HEK293 (cell line): ENCODE data around the gene AKAP8.

Source experiments
- KLF7 ChIP-seq: fragments of 450-650 bp; formaldehyde crosslinking; IDR thresholded peaks from 2 replicates; pipeline ENCODE4 v1.5.1; 2016; ENCODE audit warnings: missing biosample characterization, missing genetic modification characterization, borderline replicate concordance
- TCF7L2 ChIP-seq: IDR thresholded peaks from 2 replicates; pipeline ENCODE4 v1.6.1; 2011; ENCODE audit warnings: low read depth, mild to moderate bottlenecking, inconsistent platforms, low read length, moderate library complexity, borderline replicate concordance
- ZBTB48 ChIP-seq: fragments of 450-650 bp; formaldehyde crosslinking; IDR thresholded peaks from 2 replicates; pipeline ENCODE4 v1.5.1; 2016; ENCODE audit warnings: missing biosample characterization, missing genetic modification characterization
- ZBTB7A ChIP-seq: fragments of 450-650 bp; formaldehyde crosslinking; IDR thresholded peaks from 2 replicates; pipeline ENCODE4 v1.5.1; 2016; ENCODE audit warnings: low read depth, missing biosample characterization, missing genetic modification characterization
- ZNF146 ChIP-seq: fragments of 450-650 bp; formaldehyde crosslinking; IDR thresholded peaks from 2 replicates; pipeline ENCODE4 v1.5.1; 2016; ENCODE audit warnings: missing biosample characterization, missing genetic modification characterization
- ZNF394 ChIP-seq: fragments of 450-650 bp; formaldehyde crosslinking; IDR thresholded peaks from 2 replicates; pipeline ENCODE4 v1.5.1; 2016; ENCODE audit warnings: missing biosample characterization, missing genetic modification characterization, mild to moderate bottlenecking, moderate library complexity, borderline replicate concordance
- ZNF510 ChIP-seq: fragments of 450-650 bp; formaldehyde crosslinking; IDR thresholded peaks from 2 replicates; pipeline ENCODE4 v1.5.1; 2018; ENCODE audit warnings: mild to moderate bottlenecking, missing genetic modification characterization, missing biosample characterization; ENCODE audit not compliant: insufficient replicate concordance
- ZNF548 ChIP-seq: fragments of 450-650 bp; formaldehyde crosslinking; IDR thresholded peaks from 2 replicates; pipeline ENCODE4 v1.5.1; 2016; ENCODE audit warnings: missing biosample characterization, missing genetic modification characterization
- TF ChIP-seq, protein P1 (sequence below): fragments of 450-650 bp; formaldehyde crosslinking; IDR thresholded peaks from 2 replicates; pipeline ENCODE4 v1.5.1; 2017; ENCODE audit warnings: missing biosample characterization, missing genetic modification characterization
- TF ChIP-seq, protein P2 (sequence below): fragments of 450-650 bp; formaldehyde crosslinking; IDR thresholded peaks from 2 replicates; pipeline ENCODE4 v1.5.1; 2016; ENCODE audit warnings: missing biosample characterization, missing genetic modification characterization
- TF ChIP-seq, protein P3 (sequence below): fragments of 450-650 bp; formaldehyde crosslinking; IDR thresholded peaks from 2 replicates; pipeline ENCODE4 v1.5.1; 2016; ENCODE audit warnings: missing biosample characterization, missing genetic modification characterization
- TF ChIP-seq, protein P4 (sequence below): fragments of 450-650 bp; formaldehyde crosslinking; IDR thresholded peaks from 2 replicates; pipeline ENCODE4 v1.5.1; 2016; ENCODE audit warnings: missing biosample characterization, missing genetic modification characterization

DNA sequence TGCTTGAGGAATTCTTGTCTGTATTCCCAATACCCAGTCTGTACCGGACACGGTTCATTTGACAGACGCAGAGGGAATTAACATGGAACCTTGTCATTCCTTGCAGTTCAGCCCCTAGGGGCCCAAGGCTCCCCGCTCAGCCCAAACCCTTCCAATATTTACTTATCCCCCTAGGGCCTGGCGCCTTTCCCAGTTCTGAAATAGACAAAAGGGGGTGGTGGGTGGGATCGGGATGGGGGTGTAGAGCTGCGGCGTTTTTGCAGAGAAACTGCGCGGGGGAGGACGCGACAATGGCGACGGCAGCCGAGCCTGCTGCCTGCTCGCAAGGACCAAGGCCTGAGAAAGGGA is 38.6 kb upstream of the AKAP8 start:
- TF ChIP-seq, protein P1, sequence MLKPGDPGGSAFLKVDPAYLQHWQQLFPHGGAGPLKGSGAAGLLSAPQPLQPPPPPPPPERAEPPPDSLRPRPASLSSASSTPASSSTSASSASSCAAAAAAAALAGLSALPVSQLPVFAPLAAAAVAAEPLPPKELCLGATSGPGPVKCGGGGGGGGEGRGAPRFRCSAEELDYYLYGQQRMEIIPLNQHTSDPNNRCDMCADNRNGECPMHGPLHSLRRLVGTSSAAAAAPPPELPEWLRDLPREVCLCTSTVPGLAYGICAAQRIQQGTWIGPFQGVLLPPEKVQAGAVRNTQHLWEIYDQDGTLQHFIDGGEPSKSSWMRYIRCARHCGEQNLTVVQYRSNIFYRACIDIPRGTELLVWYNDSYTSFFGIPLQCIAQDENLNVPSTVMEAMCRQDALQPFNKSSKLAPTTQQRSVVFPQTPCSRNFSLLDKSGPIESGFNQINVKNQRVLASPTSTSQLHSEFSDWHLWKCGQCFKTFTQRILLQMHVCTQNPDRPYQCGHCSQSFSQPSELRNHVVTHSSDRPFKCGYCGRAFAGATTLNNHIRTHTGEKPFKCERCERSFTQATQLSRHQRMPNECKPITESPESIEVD: no peak
- TF ChIP-seq ZBTB48 (tag by site-specific recombination) (no peak), ZBTB7A (no peak), TCF7L2 (no peak), KLF7 (tag by site-specific recombination) (no peak), ZNF394 (no peak), ZNF548 (tag by site-specific recombination) (no peak), ZNF146 (tag by site-specific recombination) (no peak), ZNF510 (no peak)
- TF ChIP-seq, protein P2, sequence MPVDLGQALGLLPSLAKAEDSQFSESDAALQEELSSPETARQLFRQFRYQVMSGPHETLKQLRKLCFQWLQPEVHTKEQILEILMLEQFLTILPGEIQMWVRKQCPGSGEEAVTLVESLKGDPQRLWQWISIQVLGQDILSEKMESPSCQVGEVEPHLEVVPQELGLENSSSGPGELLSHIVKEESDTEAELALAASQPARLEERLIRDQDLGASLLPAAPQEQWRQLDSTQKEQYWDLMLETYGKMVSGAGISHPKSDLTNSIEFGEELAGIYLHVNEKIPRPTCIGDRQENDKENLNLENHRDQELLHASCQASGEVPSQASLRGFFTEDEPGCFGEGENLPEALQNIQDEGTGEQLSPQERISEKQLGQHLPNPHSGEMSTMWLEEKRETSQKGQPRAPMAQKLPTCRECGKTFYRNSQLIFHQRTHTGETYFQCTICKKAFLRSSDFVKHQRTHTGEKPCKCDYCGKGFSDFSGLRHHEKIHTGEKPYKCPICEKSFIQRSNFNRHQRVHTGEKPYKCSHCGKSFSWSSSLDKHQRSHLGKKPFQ (tag by site-specific recombination): no peak
- TF ChIP-seq, protein P3, sequence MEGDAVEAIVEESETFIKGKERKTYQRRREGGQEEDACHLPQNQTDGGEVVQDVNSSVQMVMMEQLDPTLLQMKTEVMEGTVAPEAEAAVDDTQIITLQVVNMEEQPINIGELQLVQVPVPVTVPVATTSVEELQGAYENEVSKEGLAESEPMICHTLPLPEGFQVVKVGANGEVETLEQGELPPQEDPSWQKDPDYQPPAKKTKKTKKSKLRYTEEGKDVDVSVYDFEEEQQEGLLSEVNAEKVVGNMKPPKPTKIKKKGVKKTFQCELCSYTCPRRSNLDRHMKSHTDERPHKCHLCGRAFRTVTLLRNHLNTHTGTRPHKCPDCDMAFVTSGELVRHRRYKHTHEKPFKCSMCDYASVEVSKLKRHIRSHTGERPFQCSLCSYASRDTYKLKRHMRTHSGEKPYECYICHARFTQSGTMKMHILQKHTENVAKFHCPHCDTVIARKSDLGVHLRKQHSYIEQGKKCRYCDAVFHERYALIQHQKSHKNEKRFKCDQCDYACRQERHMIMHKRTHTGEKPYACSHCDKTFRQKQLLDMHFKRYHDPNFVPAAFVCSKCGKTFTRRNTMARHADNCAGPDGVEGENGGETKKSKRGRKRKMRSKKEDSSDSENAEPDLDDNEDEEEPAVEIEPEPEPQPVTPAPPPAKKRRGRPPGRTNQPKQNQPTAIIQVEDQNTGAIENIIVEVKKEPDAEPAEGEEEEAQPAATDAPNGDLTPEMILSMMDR (tag by site-specific recombination): no peak
- TF ChIP-seq, protein P4, sequence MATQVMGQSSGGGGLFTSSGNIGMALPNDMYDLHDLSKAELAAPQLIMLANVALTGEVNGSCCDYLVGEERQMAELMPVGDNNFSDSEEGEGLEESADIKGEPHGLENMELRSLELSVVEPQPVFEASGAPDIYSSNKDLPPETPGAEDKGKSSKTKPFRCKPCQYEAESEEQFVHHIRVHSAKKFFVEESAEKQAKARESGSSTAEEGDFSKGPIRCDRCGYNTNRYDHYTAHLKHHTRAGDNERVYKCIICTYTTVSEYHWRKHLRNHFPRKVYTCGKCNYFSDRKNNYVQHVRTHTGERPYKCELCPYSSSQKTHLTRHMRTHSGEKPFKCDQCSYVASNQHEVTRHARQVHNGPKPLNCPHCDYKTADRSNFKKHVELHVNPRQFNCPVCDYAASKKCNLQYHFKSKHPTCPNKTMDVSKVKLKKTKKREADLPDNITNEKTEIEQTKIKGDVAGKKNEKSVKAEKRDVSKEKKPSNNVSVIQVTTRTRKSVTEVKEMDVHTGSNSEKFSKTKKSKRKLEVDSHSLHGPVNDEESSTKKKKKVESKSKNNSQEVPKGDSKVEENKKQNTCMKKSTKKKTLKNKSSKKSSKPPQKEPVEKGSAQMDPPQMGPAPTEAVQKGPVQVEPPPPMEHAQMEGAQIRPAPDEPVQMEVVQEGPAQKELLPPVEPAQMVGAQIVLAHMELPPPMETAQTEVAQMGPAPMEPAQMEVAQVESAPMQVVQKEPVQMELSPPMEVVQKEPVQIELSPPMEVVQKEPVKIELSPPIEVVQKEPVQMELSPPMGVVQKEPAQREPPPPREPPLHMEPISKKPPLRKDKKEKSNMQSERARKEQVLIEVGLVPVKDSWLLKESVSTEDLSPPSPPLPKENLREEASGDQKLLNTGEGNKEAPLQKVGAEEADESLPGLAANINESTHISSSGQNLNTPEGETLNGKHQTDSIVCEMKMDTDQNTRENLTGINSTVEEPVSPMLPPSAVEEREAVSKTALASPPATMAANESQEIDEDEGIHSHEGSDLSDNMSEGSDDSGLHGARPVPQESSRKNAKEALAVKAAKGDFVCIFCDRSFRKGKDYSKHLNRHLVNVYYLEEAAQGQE: no peak
